ENCODE results near the gene PSMD5.

- TF ChIP-seq CTCF (IDR thresholded peaks at IDR 0.05), result no peak
- TF ChIP-seq POLR2A (IDR thresholded peaks at IDR 0.05), result no peak
- no peak for TF ChIP-seq POLR2AphosphoS5 (IDR thresholded peaks at IDR 0.05; ENCODE audit: insufficient read depth in 1 of 2, low read depth in 1 of 2)
These were observed 65.5 kb downstream of the PSMD5 start for GRCh38 chr9:120777229-120777628.
